A549 (cell line): ENCODE measurements around the gene RUNX1. TPM values are rescaled to one million over a fixed set of nuclear protein-coding genes. Genes with fewer than 3 reads are reported as not detected.

Experiments
- ATAC-seq, 2 experiments: fragments of 200-7000 bp in 1 of 2; fragments of >200 bp in 1 of 2; cut with Nextera tagmentation in 1 of 2; cut with Tn5 transposase in 1 of 2; 3 replicates each; pipeline versions ENCODE4 v1.8.0 to v1.9.1; 2018 to 2020; ENCODE audit warnings: mild to moderate bottlenecking in 1 of 2, moderate library complexity in 1 of 2
- CTCF ChIA-PET: fragments of 300-600 bp; sonication (Branson Sonifier 250); formaldehyde crosslinking; extraction: SDS; loops from one replicate; lab custom pipeline; 2021; ENCODE audit warnings: antibody characterized with exemption, inconsistent platforms; lab: Yijun Ruan, JAX
- POLR2A ChIA-PET: fragments of 350-600 bp; formaldehyde crosslinking; extraction: SDS; loops from one replicate; lab custom pipeline; 2021; ENCODE audit warnings: antibody characterized with exemption, inconsistent platforms; lab: Yijun Ruan, JAX
- DNase-seq, 2 experiments: peaks; one replicate each; pipeline versions ENCODE4 v3.0.0 to v3.0.0-alpha.2; 2011 to 2016; ENCODE audit warnings: low read depth in 1 of 2, low spot score in 1 of 2
- FAIRE-seq: peaks from 2 replicates; lab custom pipeline; 2011; peaks lifted over from hg19 to GRCh38; lab: Jason Lieb, UNC
- H3K27ac ChIP-seq, 2 experiments: fragments of >200 bp; sonication (Bioruptor Twin); formaldehyde crosslinking; 3 replicates each; pipeline ENCODE4 v1.5.1; 2016 to 2017
- H3K4me1 ChIP-seq: fragments of >200 bp; sonication (Bioruptor Twin); formaldehyde crosslinking; 3 replicates; pipeline ENCODE4 v1.6.1; 2016
- H3K4me2 ChIP-seq: fragments of >200 bp; sonication (Bioruptor Twin); formaldehyde crosslinking; 3 replicates; pipeline ENCODE4 v1.6.1; 2016
- H3K4me3 ChIP-seq: fragments of >200 bp; sonication (Bioruptor Twin); formaldehyde crosslinking; 3 replicates; pipeline ENCODE4 v1.5.1; 2016
- H3K9me3 ChIP-seq: fragments of >200 bp; sonication (Bioruptor Twin); formaldehyde crosslinking; 3 replicates; pipeline ENCODE4 v1.6.1; 2016
- ATOH8 ChIP-seq: fragments of 250-450 bp; sonication (Bioruptor Pico); IDR thresholded peaks from 2 replicates; pipeline ENCODE4 v1.5.0; 2020; ENCODE audit warnings: low read depth, mild to moderate bottlenecking, moderate library complexity
- BCL3 ChIP-seq: fragments of >200 bp; sonication (Bioruptor Twin); formaldehyde crosslinking; IDR thresholded peaks from 3 replicates; pipeline ENCODE4 v1.6.1; 2016
- CHD2 ChIP-seq: fragments of 150-350 bp; IDR thresholded peaks from 2 replicates; pipeline ENCODE4 v1.6.1; 2014; ENCODE audit warnings: low read length; ENCODE audit not compliant: partially characterized antibody
- CHD4 ChIP-seq: fragments of 200-600 bp; sonication (generic); IDR thresholded peaks from 2 replicates; pipeline ENCODE4 v1.6.1; 2016; ENCODE audit warnings: antibody characterized with exemption, mild to moderate bottlenecking, borderline replicate concordance
- E2F6 ChIP-seq: IDR thresholded peaks from 2 replicates; pipeline ENCODE4 v1.6.1; 2012; ENCODE audit warnings: low read depth, borderline replicate concordance
- ESRRA ChIP-seq: fragments of 150-350 bp; IDR thresholded peaks from 2 replicates; pipeline ENCODE4 v1.6.1; 2014; ENCODE audit warnings: mild to moderate bottlenecking, low read length, borderline replicate concordance
- FOSL2 ChIP-seq, 2 experiments: fragments of 450-650 bp in 1 of 2; fragments of >200 bp in 1 of 2; sonication (Bioruptor Twin) in 1 of 2; formaldehyde crosslinking; IDR thresholded peaks; 2 replicates each; pipeline versions ENCODE4 v1.5.0 to v1.6.1; 2016 to 2020; ENCODE audit warnings: mild to moderate bottlenecking in 1 of 2, moderate library complexity in 1 of 2
- GATA3 ChIP-seq: IDR thresholded peaks from 2 replicates; pipeline ENCODE4 v1.6.1; 2012; ENCODE audit warnings: borderline replicate concordance
- HEYL ChIP-seq: fragments of 250-450 bp; sonication (Bioruptor Pico); IDR thresholded peaks from 2 replicates; pipeline ENCODE4 v1.8.0; 2021; ENCODE audit warnings: mild to moderate bottlenecking, moderate library complexity
- JUN ChIP-seq, 2 experiments: fragments of >200 bp; sonication (Bioruptor Twin); formaldehyde crosslinking; IDR thresholded peaks; 2 replicates in 1 of 2; 3 replicates in 1 of 2; pipeline ENCODE4 v1.6.1; 2016 to 2017
- KDM1A ChIP-seq: fragments of 200-600 bp; sonication (generic); IDR thresholded peaks from 2 replicates; pipeline ENCODE4 v1.6.1; 2016; ENCODE audit warnings: low read depth, mild to moderate bottlenecking
- KDM5A ChIP-seq: fragments of 200-600 bp; sonication (generic); IDR thresholded peaks from 2 replicates; pipeline ENCODE4 v1.6.1; 2016; ENCODE audit warnings: antibody characterized with exemption, mild to moderate bottlenecking
- MAZ ChIP-seq: fragments of 150-350 bp; IDR thresholded peaks from 2 replicates; pipeline ENCODE4 v1.6.1; 2014; ENCODE audit warnings: antibody characterized with exemption, low read depth, low read length, borderline replicate concordance
- NPAS2 ChIP-seq: fragments of 250-450 bp; sonication (Bioruptor Pico); IDR thresholded peaks from 2 replicates; pipeline ENCODE4 v1.8.0; 2022; ENCODE audit warnings: mild to moderate bottlenecking, moderate library complexity, borderline replicate concordance
- PHF8 ChIP-seq: fragments of 200-600 bp; sonication (generic); IDR thresholded peaks from 2 replicates; pipeline ENCODE4 v1.6.1; 2016; ENCODE audit warnings: low read depth, mild to moderate bottlenecking, antibody characterized with exemption, moderate library complexity, borderline replicate concordance
- POLR2A ChIP-seq: IDR thresholded peaks from 2 replicates; pipeline ENCODE4 v1.6.1; 2012; ENCODE audit warnings: mild to moderate bottlenecking, low read length
- RAD21 ChIP-seq, 2 experiments: fragments of >200 bp in 1 of 2; sonication (Bioruptor Twin) in 1 of 2; formaldehyde crosslinking in 1 of 2; IDR thresholded peaks in 1 of 2; conservative IDR thresholded peaks in 1 of 2; 2 replicates in 1 of 2; 3 replicates in 1 of 2; pipeline ENCODE4 v1.6.1; 2012 to 2018; ENCODE audit warnings: inconsistent platforms in 1 of 2
- RARB ChIP-seq: fragments of 250-450 bp; sonication (Bioruptor Pico); IDR thresholded peaks from 2 replicates; pipeline ENCODE4 v1.8.0; 2021; ENCODE audit warnings: mild to moderate bottlenecking, moderate library complexity
- RCOR1 ChIP-seq: fragments of 150-350 bp; IDR thresholded peaks from 2 replicates; pipeline ENCODE4 v1.6.1; 2014; ENCODE audit warnings: antibody characterized with exemption, low read length, low read depth
- RFX5 ChIP-seq: fragments of 450-650 bp; IDR thresholded peaks from 2 replicates; pipeline ENCODE4 v1.7.1; 2014; ENCODE audit warnings: antibody characterized with exemption, mild to moderate bottlenecking, moderate library complexity
- RNF2 ChIP-seq: fragments of 200-600 bp; sonication (generic); IDR thresholded peaks from 2 replicates; pipeline ENCODE4 v1.6.1; 2016; ENCODE audit warnings: low read depth, mild to moderate bottlenecking, antibody characterized with exemption, moderate library complexity, borderline replicate concordance
- SMC3 ChIP-seq: fragments of >200 bp; sonication (Bioruptor Twin); formaldehyde crosslinking; IDR thresholded peaks from 3 replicates; pipeline ENCODE4 v1.6.1; 2018; ENCODE audit warnings: inconsistent platforms
- TFCP2L1 ChIP-seq: fragments of 250-450 bp; sonication (Bioruptor Pico); IDR thresholded peaks from 2 replicates; pipeline ENCODE4 v1.5.0; 2021; ENCODE audit warnings: mild to moderate bottlenecking
- ZSCAN20 ChIP-seq: fragments of 250-450 bp; sonication (Bioruptor Pico); IDR thresholded peaks from 2 replicates; pipeline ENCODE4 v1.8.0; 2022; ENCODE audit warnings: mild to moderate bottlenecking, moderate library complexity
- WGBS: methylation state at CpG from one replicate; pipeline ENCODE4 v1.1.6; 2017; ENCODE audit errors: missing lambda C conversion rate; 5-methylcytosine and 5-hydroxymethylcytosine counted together
- polyA plus RNA-seq, 4 experiments: library from polyadenylated mRNA; depleted of rRNA in 3 of 4; stranded (reverse); fragments of >200 nt; fragmentation: RNase III in 1 of 4; extraction: RNeasy Plus Mini Kit Qiagen cat#74134 plus additional on column Dnase treatment in 1 of 4; gene quantifications; 2 replicates in 3 of 4; 3 replicates in 1 of 4; pipeline ENCODE4 v1.2.3, GENCODE V29; 2011 to 2017

Gene RUNX1
- polyA plus RNA-seq, 2 of the 4 experiments (the other 2 are of a cell fraction): 5.5 TPM

- POLR2A ChIA-PET: no interaction called here
- no peak for DNase-seq
- H3K4me3 ChIP-seq: no peak overlapping the region
- H3K27ac ChIP-seq: no peak overlapping the region
- no peaks in the 10 kb centered on the region for H3K9me3 ChIP-seq
- CTCF ChIA-PET: interaction anchor here (0.6 kb wide), 1 partner anchor 1350 kb away, joined by 5 read pairs; no protein-coding TSS in a partner anchor
- 80% methylated on average over 8 of the region's 8 CpGs for WGBS
- TF ChIP-seq KDM1A: no peak
- no peak for TF ChIP-seq RAD21 (conservative IDR thresholded peaks at IDR 0.05 in 1 of 2, IDR thresholded peaks at IDR 0.05 in 1 of 2)
- no peak for TF ChIP-seq ATOH8
- no peak for TF ChIP-seq NPAS2 (CRISPR knock-in tag)
- TF ChIP-seq E2F6: no peak
- TF ChIP-seq RNF2: no peak
- TF ChIP-seq JUN (IDR thresholded peaks at IDR 0.05): no peak
- no peak for TF ChIP-seq ESRRA
- no peak for TF ChIP-seq BCL3
- TF ChIP-seq PHF8: no peak
- TF ChIP-seq RARB (CRISPR knock-in tag): no peak
- TF ChIP-seq CHD4: no peak
- H3K4me2 ChIP-seq: no peak overlapping the region
- no peaks in the 10 kb centered on the region; the same call in 2 of the 3 replicates for H3K4me1 ChIP-seq
- no peak for FAIRE-seq
- no peak for ATAC-seq
These were observed 14.0 kb downstream of the RUNX1 start for GRCh38 chr21:35035116-35035515.

- DNase-seq (no peak), FAIRE-seq (no peak), ATAC-seq (no peak)
- Histone ChIP-seq H3K4me1 (no peaks in the 10 kb centered on the region; the same call in 2 of the 3 replicates), H3K4me2 (no peak overlapping the region), H3K27ac (no peak overlapping the region), H3K4me3 (no peak overlapping the region), H3K9me3 (no peaks in the 10 kb centered on the region)
- 80% methylated on average over 7 of the region's 9 CpGs for WGBS
- ChIA-PET CTCF (no interaction called here), POLR2A (no interaction called here)
- TF ChIP-seq RNF2: no peak
- TF ChIP-seq FOSL2 (IDR thresholded peaks at IDR 0.05): no peak
- no peak for TF ChIP-seq FOSL2 (CRISPR knock-in tag; IDR thresholded peaks at IDR 0.05)
- no peak for TF ChIP-seq GATA3
- no peak for TF ChIP-seq SMC3
- TF ChIP-seq RFX5: no peak
These were observed 14.7 kb downstream of the RUNX1 start for GRCh38 chr21:35034203-35034926.

- POLR2A ChIA-PET: no interaction called here
- CTCF ChIA-PET: no interaction called here
- Histone ChIP-seq H3K9me3 (no peaks in the 10 kb centered on the region), H3K4me1 (peaks cover under 1% of the 10 kb centered on the region; the same call in 1 of the 3 replicates), H3K4me3 (no peak overlapping the region), H3K27ac (no peak overlapping the region), H3K4me2 (no peak overlapping the region)
- WGBS: 16% methylated on average over 2 of the region's 2 CpGs
- FAIRE-seq (no peak), ATAC-seq (no peak), DNase-seq (no peak)
- TF ChIP-seq POLR2A (no peak), TFCP2L1 (CRISPR knock-in tag) (no peak), MAZ (no peak), ATOH8 (no peak), HEYL (CRISPR knock-in tag) (no peak), KDM5A (no peak), KDM1A (no peak), CHD2 (no peak), RCOR1 (no peak), ZSCAN20 (CRISPR knock-in tag) (no peak)
These were observed 16.4 kb downstream of the RUNX1 start for GRCh38 chr21:35032474-35033263.
